ENCODE measurements around the gene ABHD11.
A peak's percentile ranks its signal among the peaks of the same experiment; 100 is the strongest.
"Not testable (repeated sequence)": the region's sequence is repeated elsewhere in the genome, so short reads cannot be mapped to it uniquely, and the experiment has no call there.

Gene ABHD11

GRCh38 chr7:73742753-73743641, 4.4 kb upstream of the ABHD11 start:
- no peak for DNase-seq (ENCODE audit: low spot score)

- no peak for DNase-seq (ENCODE audit: low spot score)
Observed at GRCh38 chr7:73742338-73742752, 3.7 kb upstream of the ABHD11 start.

- DNase-seq (ENCODE audit: low spot score): no peak
Observed at GRCh38 chr7:73741600-73741999, 3.0 kb upstream of the ABHD11 start.

- no peak for DNase-seq (ENCODE audit: low spot score)
Observed at GRCh38 chr7:73740771-73741170, 2.2 kb upstream of the ABHD11 start.

- DNase-seq (ENCODE audit: low spot score): no peak
Observed at GRCh38 chr7:73740212-73740611, 1.6 kb upstream of the ABHD11 start.

- DNase-seq (ENCODE audit: low spot score): no peak
Observed at GRCh38 chr7:73739387-73739767, 775 bp upstream of the ABHD11 start.

- DNase-seq (ENCODE audit: low spot score): peak; percentile 93
Observed at GRCh38 chr7:73738220-73738611, 386 bp downstream of the ABHD11 start.

- no peak for DNase-seq (ENCODE audit: low spot score)
Observed at GRCh38 chr7:73737491-73738219, 947 bp downstream of the ABHD11 start.

- no peak for DNase-seq (ENCODE audit: low spot score)
Observed at GRCh38 chr7:73736885-73737284, 1.7 kb downstream of the ABHD11 start.

GRCh38 chr7:73735528-73735905, 3.1 kb downstream of the ABHD11 start:
- DNase-seq (ENCODE audit: low spot score): no peak

- DNase-seq (ENCODE audit: low spot score): peak; percentile 83
Observed at GRCh38 chr7:73734619-73735527, 3.7 kb downstream of the ABHD11 start.

GRCh38 chr7:73732397-73732796, 6.2 kb downstream of the ABHD11 start:
- DNase-seq (ENCODE audit: low spot score): no peak

GRCh38 chr7:73730485-73730884, 8.1 kb downstream of the ABHD11 start:
- DNase-seq (ENCODE audit: low spot score): no peak

- no peak for DNase-seq (ENCODE audit: low spot score)
Observed at GRCh38 chr7:73728551-73728950, 10.1 kb downstream of the ABHD11 start.

GRCh38 chr7:73727952-73728351, 10.7 kb downstream of the ABHD11 start:
- no peak for DNase-seq (ENCODE audit: low spot score)

- DNase-seq (ENCODE audit: low spot score): no peak
Observed at GRCh38 chr7:73726083-73726466, 12.5 kb downstream of the ABHD11 start.

- no peak for DNase-seq (ENCODE audit: low spot score)
Observed at GRCh38 chr7:73723813-73724212, 14.8 kb downstream of the ABHD11 start.

- no peak for DNase-seq (ENCODE audit: low spot score)
Observed at GRCh38 chr7:73722785-73723184, 15.8 kb downstream of the ABHD11 start.

- not testable (repeated sequence) for DNase-seq (ENCODE audit: low spot score)
Observed at GRCh38 chr7:73722182-73722581, 16.4 kb downstream of the ABHD11 start.

- DNase-seq (ENCODE audit: low spot score): no peak
Observed at GRCh38 chr7:73721377-73721817, 17.2 kb downstream of the ABHD11 start.

GRCh38 chr7:73720443-73720842, 18.2 kb downstream of the ABHD11 start:
- not testable (repeated sequence) for DNase-seq (ENCODE audit: low spot score)

GRCh38 chr7:73719806-73720169, 18.8 kb downstream of the ABHD11 start:
- DNase-seq (ENCODE audit: low spot score): no peak

Data from GM03348 (cell line).